NCI-H146 (cell line): ENCODE data around the gene TTLL4.

Experiments
- DNase-seq: peaks from one replicate; lab custom pipeline; 2025; lab: John Stamatoyannopoulos, UW

TTLL4 gene, protein sequence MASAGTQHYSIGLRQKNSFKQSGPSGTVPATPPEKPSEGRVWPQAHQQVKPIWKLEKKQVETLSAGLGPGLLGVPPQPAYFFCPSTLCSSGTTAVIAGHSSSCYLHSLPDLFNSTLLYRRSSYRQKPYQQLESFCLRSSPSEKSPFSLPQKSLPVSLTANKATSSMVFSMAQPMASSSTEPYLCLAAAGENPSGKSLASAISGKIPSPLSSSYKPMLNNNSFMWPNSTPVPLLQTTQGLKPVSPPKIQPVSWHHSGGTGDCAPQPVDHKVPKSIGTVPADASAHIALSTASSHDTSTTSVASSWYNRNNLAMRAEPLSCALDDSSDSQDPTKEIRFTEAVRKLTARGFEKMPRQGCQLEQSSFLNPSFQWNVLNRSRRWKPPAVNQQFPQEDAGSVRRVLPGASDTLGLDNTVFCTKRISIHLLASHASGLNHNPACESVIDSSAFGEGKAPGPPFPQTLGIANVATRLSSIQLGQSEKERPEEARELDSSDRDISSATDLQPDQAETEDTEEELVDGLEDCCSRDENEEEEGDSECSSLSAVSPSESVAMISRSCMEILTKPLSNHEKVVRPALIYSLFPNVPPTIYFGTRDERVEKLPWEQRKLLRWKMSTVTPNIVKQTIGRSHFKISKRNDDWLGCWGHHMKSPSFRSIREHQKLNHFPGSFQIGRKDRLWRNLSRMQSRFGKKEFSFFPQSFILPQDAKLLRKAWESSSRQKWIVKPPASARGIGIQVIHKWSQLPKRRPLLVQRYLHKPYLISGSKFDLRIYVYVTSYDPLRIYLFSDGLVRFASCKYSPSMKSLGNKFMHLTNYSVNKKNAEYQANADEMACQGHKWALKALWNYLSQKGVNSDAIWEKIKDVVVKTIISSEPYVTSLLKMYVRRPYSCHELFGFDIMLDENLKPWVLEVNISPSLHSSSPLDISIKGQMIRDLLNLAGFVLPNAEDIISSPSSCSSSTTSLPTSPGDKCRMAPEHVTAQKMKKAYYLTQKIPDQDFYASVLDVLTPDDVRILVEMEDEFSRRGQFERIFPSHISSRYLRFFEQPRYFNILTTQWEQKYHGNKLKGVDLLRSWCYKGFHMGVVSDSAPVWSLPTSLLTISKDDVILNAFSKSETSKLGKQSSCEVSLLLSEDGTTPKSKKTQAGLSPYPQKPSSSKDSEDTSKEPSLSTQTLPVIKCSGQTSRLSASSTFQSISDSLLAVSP

GRCh38 chr2:218710687-218711549 is at the start of gene TTLL4:
Gene TTLL4 (plus strand): TSS chr2:218710835. CDS start chr2:218737677, 26,842 bp downstream.
- peak; percentile 94 for DNase-seq

DNA sequence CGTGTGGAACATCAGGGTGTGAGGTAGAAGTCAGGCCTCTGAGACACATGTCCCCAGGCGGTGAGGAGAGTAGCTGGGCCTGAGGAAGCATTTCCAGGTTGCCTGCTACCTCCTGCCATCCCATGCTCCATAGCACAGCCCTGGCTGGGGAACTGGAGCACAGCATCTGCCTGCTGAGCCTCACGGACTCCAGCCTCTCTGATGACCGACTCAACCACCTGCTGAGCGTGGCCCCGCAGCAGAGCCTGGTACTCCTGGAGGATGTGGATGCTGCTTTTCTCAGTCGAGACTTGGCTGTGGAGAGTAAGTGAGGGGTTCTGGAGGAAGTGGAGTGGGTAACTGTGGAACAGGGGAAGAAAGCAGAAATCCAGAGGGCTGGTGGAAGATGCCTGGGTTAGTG is 48.3 kb upstream of the TTLL4 start:
- DNase-seq: no peak

DNA sequence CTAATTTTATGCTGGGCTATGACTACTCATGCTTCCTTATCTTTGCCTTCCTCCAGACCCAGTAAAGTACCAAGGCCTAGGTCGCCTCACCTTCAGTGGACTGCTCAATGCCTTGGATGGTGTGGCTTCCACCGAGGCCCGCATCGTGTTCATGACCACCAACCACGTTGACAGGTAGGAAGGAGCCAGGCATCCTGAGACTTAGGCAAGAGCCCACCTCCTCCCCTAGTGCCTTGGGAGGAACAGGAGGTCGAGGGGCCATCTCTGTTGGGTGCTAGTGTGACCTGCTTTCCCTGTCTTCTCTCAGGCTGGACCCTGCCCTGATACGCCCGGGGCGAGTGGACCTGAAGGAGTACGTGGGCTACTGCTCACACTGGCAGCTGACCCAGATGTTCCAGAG is 47.8 kb upstream of the TTLL4 start:
- no peak for DNase-seq

DNA sequence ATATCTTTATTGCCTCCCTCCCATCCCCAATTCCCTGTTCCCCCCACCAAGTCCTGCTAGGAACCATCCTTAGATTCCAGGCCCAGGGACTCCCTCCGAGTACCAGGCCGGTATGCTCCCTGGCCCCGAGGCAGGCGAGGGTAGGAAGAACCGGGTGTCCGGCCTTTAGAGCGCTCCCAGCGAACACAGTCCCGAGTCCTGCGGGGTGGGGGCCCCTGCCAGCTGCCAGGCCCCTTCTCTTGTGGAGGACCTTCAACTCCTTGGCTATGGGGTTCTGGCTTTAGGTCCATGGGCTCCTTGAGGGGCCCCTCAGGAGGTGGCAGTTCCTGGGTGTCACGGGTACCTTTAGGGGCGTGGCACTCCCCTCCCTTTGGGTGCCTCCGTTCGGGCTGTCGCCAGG is 46.7 kb upstream of the TTLL4 start:
- DNase-seq: no peak

DNA sequence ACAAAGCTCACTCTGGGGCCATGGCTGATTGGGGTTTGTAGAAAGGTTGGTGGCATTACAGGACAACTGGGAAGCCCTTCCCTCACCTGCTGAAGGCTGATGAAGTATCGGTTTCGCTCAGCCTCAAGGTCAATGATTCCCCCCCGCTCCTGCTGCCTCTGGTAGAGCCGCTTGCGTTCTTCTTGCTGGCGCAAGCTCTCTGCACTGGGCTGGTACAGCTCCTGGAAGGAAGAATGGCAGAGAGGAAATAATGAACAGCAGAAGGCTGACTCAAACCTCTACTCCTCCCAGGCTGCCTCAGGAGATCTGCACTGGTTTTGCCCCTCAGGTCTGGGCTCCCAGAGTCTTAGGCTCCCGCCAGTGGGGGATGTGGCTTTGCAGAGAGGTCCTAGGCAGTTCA is 46.0 kb upstream of the TTLL4 start:
- no peak for DNase-seq

DNA sequence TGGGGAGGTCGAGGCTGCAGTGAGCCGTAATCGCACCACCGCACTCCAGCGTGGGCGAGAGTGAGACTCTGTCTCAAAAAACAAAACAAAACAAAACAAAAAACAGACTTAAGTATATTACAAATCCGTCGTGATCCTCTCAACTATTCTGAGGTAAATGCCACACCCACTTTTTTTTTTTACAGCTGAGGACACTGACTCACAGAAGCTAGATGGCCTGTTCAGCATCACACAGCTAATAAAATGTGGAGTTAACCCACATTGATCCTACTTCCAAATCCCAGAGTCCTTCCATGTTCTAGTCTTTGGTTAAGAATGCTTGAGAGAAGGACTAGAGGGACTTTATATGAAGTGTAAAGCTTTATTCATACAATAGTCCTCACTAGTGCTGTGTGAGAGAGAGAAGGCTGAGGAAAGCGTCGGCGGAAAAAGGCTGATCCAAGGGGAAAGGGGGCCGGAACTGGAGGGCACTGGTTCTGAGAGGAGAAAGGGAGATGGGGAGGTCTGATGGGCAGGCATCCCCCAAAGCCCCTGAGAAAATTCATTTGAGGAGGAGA is 39.5 kb upstream of the TTLL4 start:
- DNase-seq: no peak

DNA sequence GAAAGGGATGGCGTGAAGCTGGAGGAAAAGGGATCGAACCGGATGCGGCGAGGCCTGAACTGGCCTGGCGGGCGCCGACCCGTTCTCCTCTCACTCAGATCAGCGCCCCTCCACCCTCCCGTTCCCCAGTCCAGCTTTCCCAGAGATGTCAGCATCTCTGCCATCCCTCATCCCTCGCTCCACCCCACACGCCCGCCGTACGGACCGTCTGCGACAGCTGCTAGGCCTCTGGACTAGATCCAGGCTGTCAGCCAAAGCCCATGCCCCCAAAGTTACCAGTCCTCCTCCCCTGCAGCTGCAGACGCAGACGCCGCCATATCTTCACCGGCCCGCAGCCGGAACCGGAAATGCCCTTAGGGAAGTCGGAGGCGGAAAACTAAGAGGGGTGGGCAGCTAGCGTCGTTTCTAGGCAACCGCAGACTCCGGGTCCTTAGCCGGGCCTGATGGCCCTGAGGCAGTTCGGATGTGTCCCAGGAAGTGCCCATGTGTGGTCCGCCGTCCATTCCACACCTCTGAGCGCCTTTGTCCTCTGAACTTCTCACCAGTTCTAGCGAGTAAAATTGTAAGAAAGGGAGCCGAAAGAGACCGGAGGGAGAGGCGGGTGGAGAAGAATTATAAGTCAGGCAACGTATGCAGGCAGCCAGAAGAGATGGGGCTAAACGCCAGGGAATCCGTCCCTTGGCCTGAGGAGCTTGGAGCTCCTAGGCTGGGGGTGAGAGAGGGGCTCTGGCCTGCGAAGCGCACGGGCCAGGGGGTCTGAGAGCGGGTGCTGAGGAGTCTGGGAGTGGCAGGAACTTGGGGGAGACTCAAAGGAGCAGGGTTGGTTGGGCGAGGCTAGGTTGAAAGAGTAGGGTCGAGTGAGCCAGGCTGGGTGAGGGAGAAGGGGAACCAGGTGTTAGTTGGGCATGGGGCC is 38.7 kb upstream of the TTLL4 start, which contains the start of the genes RNF25 and STK36:
RNF25 (minus strand) TSS at position 349 of the 913 bp plus-strand sequence; CDS start at position 317, 32 bp downstream.
STK36 (plus strand) TSS at position 433 of the 913 bp plus-strand sequence. CDS start 744 bp downstream, outside the sequence.
- peak; percentile 88 for DNase-seq

- no peak for DNase-seq
Observed at GRCh38 chr2:218679119-218679518, 31.5 kb upstream of the TTLL4 start.

GRCh38 chr2:218680061-218680460 is 30.6 kb upstream of the TTLL4 start:
- DNase-seq: no peak

GRCh38 chr2:218687400-218688060 is 23.1 kb upstream of the TTLL4 start:
- peak; percentile 41 for DNase-seq

DNA sequence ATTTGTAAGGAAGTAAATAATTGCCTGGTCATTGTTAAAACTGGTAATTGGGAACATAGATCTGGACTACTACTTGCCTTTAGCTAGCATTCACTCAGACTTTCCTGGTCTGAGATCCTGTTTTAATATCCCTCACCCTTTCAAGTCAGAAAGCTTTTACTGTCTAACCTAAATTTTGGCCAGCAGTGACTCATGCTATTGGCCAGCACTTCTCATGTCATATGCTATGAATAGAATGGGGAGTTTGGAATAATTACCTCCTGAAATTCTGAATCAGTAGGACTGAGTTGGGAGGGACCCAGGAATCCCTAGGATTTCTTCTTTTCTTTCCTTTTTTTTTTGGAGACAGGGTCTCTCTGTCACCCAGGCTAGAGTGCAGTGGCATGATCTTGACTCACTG is 19.4 kb upstream of the TTLL4 start:
- DNase-seq: no peak

- no peak for DNase-seq
Observed at GRCh38 chr2:218694405-218695145, 16.1 kb upstream of the TTLL4 start.

- DNase-seq: no peak
Observed at GRCh38 chr2:218698885-218699284, 11.8 kb upstream of the TTLL4 start.

- DNase-seq: no peak
Observed at GRCh38 chr2:218701806-218702205, 8.8 kb upstream of the TTLL4 start.

- DNase-seq: no peak
Observed at GRCh38 chr2:218703341-218703740, 7.3 kb upstream of the TTLL4 start.

- DNase-seq: no peak
Observed at GRCh38 chr2:218708086-218708485, 2.5 kb upstream of the TTLL4 start.

DNA sequence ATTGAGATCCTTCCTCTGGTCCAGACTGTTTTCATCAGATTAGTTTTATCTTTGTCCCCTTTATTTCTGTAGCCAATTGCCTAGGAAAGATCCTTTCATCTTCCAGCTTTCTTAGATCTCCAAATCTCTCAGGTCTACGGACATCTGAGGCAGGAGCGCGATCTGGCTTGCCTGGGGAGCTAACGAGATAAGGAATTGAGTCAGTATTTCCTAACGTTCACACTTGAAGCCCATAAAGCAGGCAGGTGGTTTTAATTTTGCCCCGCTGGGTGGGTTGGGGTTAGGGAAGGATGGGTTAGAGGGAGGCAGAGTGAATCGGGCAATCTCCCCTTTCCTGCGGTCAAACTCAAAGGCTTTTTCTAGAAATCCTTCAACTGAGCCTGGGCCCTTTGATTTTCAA is 727 bp upstream of the TTLL4 start:
- no peak for DNase-seq

GRCh38 chr2:218710334-218710686 is 325 bp upstream of the TTLL4 start:
- no peak for DNase-seq

DNA sequence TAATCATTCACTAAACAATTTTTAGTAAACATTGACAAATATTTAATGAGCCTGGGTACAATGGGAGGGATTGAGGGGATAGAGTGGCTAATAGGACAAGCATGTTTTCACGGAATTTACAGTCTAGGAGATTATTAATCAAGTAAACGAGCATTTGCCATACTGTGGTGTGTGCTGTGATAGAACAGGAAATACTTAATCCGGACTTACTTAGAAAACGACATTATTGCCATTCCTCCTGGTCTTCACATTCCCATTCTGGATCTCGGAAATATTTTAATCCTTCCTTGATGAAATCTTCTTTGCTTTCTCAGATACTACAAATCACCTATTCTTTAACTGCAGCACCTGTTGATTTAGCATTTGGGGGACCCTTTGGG is 905 bp downstream of the TTLL4 start:
- DNase-seq: no peak
